HCT116 (cell line): Measurements from ENCODE around the gene SORL1-AS1.
"Not testable (repeated sequence)": the region's sequence is repeated elsewhere in the genome, so short reads cannot be mapped to it uniquely, and the experiment has no call there.

ENCODE experiments used
- ATAC-seq: fragments of 200-7000 bp; cut with Tn5 transposase; 2 replicates; pipeline ENCODE4 v1.9.1; 2020; ENCODE audit warnings: mild to moderate bottlenecking, moderate library complexity
- BruUV-seq: library from RNA; stranded (reverse); fragments of 400-500 nt; replicated peaks from 2 replicates; lab custom pipeline; 2021; lab: Mats Ljungman, UMichigan
- CTCF ChIA-PET: fragments of 300-600 bp; sonication (Branson Sonifier 250); formaldehyde crosslinking; loops from one replicate; lab custom pipeline; 2021; ENCODE audit warnings: antibody characterized with exemption; lab: Charles Lee
- POLR2A ChIA-PET: fragments of 300-600, 350-600 bp; sonication (Branson Sonifier 250); formaldehyde crosslinking; loops from one replicate; lab custom pipeline; 2021; ENCODE audit warnings: antibody characterized with exemption; lab: Charles Lee
- RAD21 ChIA-PET, 2 experiments: fragments of 300-600 bp; sonication (Branson Sonifier 250); formaldehyde crosslinking; loops; one replicate each; lab custom pipeline; 2023; ENCODE audit warnings: low total read pairs in 2 of 2; ENCODE audit not compliant: uncharacterized antibody in 2 of 2, unreplicated experiment in 2 of 2, low non-redundant PET in 1 of 2; lab: Charles Lee
- DNase-seq: peaks from one replicate; pipeline ENCODE4 v3.0.0-alpha.2; 2010; ENCODE audit warnings: low read depth, low spot score
- H2AFZ ChIP-seq: fragments of 200-600 bp; shearing (Covaris generic), sonication (generic); 2 replicates; pipeline ENCODE4 v1.6.1; 2017; ENCODE audit warnings: low read depth, mixed run types, mixed read lengths, antibody characterized with exemption, low read length; ENCODE audit not compliant: poor library complexity, severe bottlenecking
- H3K27ac ChIP-seq: 2 replicates; pipeline ENCODE4 v1.5.1; 2012; ENCODE audit warnings: low read depth, low read length
- H3K27me3 ChIP-seq: fragments of 200-600 bp; sonication (generic); 2 replicates; pipeline ENCODE4 v1.6.1; 2016; ENCODE audit warnings: mixed run types, low read length, mixed read lengths; ENCODE audit not compliant: insufficient read depth
- H3K36me3 ChIP-seq, 2 experiments: fragments of 200-500 bp in 1 of 2; fragments of 200-600 bp in 1 of 2; sonication (Bioruptor generic) in 1 of 2; sonication (generic) in 1 of 2; 2 replicates each; pipeline versions ENCODE4 v1.5.1 to v1.6.1; 2014 to 2016; ENCODE audit warnings: low read length in 2 of 2, inconsistent platforms in 1 of 2, mixed read lengths in 1 of 2, mixed run types in 1 of 2; ENCODE audit not compliant: insufficient read depth in 2 of 2, control insufficient read depth in 1 of 2
- H3K4me1 ChIP-seq, 2 experiments: fragments of 200-600 bp in 1 of 2; sonication (generic) in 1 of 2; 2 replicates each; pipeline versions ENCODE4 v1.5.1 to v1.6.1; 2012 to 2017; ENCODE audit warnings: low read length in 2 of 2, inconsistent platforms in 1 of 2, mild to moderate bottlenecking in 1 of 2, mixed read lengths in 1 of 2, mixed run types in 1 of 2, moderate library complexity in 1 of 2; ENCODE audit not compliant: insufficient read depth in 2 of 2, control insufficient read depth in 1 of 2
- H3K4me2 ChIP-seq: fragments of 200-600 bp; sonication (generic); 2 replicates; pipeline ENCODE4 v1.6.1; 2017; ENCODE audit warnings: mixed run types, low read length, mixed read lengths
- H3K4me3 ChIP-seq, 2 experiments: fragments of 200-600 bp in 1 of 2; sonication (generic) in 1 of 2; replicated peaks in 1 of 2; 2 replicates each; pipeline ENCODE4 v1.5.1; 2011 to 2016; ENCODE audit warnings: low read length in 2 of 2, control low read depth in 1 of 2, low read depth in 1 of 2, mild to moderate bottlenecking in 1 of 2, mixed read lengths in 1 of 2, mixed run types in 1 of 2
- H3K79me2 ChIP-seq: fragments of 200-600 bp; sonication (generic); 2 replicates; pipeline ENCODE4 v1.6.1; 2017; ENCODE audit warnings: mild to moderate bottlenecking, mixed run types, low read length, moderate library complexity, mixed read lengths; ENCODE audit not compliant: insufficient read depth
- H3K9ac ChIP-seq: fragments of 200-600 bp; sonication (generic); 2 replicates; pipeline ENCODE4 v1.6.1; 2016; ENCODE audit warnings: low read length, mixed read lengths
- H3K9me2 ChIP-seq: fragments of 200-600 bp; sonication (generic), shearing (Covaris generic); 2 replicates; pipeline ENCODE4 v1.6.1; 2017; ENCODE audit warnings: mixed run types, mild to moderate bottlenecking, moderate library complexity; ENCODE audit not compliant: insufficient read depth
- H3K9me3 ChIP-seq, 2 experiments: fragments of 200-500 bp in 1 of 2; fragments of 200-600 bp in 1 of 2; sonication (Bioruptor generic) in 1 of 2; sonication (generic) in 1 of 2; 2 replicates each; pipeline ENCODE4 v1.6.1; 2014 to 2017; ENCODE audit warnings: low read length in 2 of 2, mixed read lengths in 2 of 2, inconsistent platforms in 1 of 2, low read depth in 1 of 2, mild to moderate bottlenecking in 1 of 2, mixed run types in 1 of 2, moderate library complexity in 1 of 2; ENCODE audit not compliant: control insufficient read depth in 1 of 2, insufficient read depth in 1 of 2
- H4K20me1 ChIP-seq: fragments of 200-600 bp; sonication (generic), shearing (Covaris generic); 2 replicates; pipeline ENCODE4 v1.6.1; 2017; ENCODE audit warnings: mixed run types, mild to moderate bottlenecking, moderate library complexity; ENCODE audit not compliant: insufficient read depth
- CEBPB ChIP-seq: IDR thresholded peaks from 2 replicates; pipeline ENCODE4 v1.6.1; 2012; ENCODE audit warnings: low read depth
- EZH2phosphoT487 ChIP-seq: fragments of 200-600 bp; IDR thresholded peaks from 2 replicates; pipeline ENCODE4 v1.6.1; 2018; ENCODE audit warnings: antibody characterized with exemption, borderline replicate concordance
- POLR2AphosphoS5 ChIP-seq: IDR thresholded peaks from 2 replicates; pipeline ENCODE4 v1.6.1; 2011; ENCODE audit warnings: mild to moderate bottlenecking, low read depth, low read length, moderate library complexity
- TCF7L2 ChIP-seq: IDR thresholded peaks from 2 replicates; pipeline ENCODE4 v1.7.0; 2011; ENCODE audit warnings: borderline replicate concordance, inconsistent platforms; ENCODE audit not compliant: insufficient read depth, insufficient read length; ENCODE audit errors: extremely low read depth
- intact Hi-C: fragments of 100-400 bp; cut with micrococcal nuclease; formaldehyde crosslinking; loops from 2 replicates; pipeline ENCODE4 v1.10.0; 2022
- TF ChIP-seq, protein P1 (sequence below): IDR thresholded peaks from 2 replicates; pipeline ENCODE4 v1.6.1; 2012
- TF ChIP-seq, protein P2 (sequence below): IDR thresholded peaks from 2 replicates; pipeline ENCODE4 v1.6.1; 2012
- TF ChIP-seq, protein P3 (sequence below): IDR thresholded peaks from 2 replicates; pipeline ENCODE4 v1.6.1; 2012; ENCODE audit warnings: low read depth
- TF ChIP-seq, protein P4 (sequence below), 3 experiments: fragments of 200-600 bp in 1 of 3; sonication (generic) in 1 of 3; IDR thresholded peaks in 2 of 3; conservative IDR thresholded peaks in 1 of 3; 2 replicates each; pipeline ENCODE4 v1.5.1; 2012 to 2017; ENCODE audit warnings: low read depth in 2 of 3, low read length in 2 of 3, antibody characterized with exemption in 1 of 3, borderline replicate concordance in 1 of 3, control low read depth in 1 of 3, mild to moderate bottlenecking in 1 of 3, mixed read lengths in 1 of 3, mixed run types in 1 of 3, moderate library complexity in 1 of 3; ENCODE audit not compliant: insufficient read depth in 1 of 3

SORL1-AS1 gene

DNA sequence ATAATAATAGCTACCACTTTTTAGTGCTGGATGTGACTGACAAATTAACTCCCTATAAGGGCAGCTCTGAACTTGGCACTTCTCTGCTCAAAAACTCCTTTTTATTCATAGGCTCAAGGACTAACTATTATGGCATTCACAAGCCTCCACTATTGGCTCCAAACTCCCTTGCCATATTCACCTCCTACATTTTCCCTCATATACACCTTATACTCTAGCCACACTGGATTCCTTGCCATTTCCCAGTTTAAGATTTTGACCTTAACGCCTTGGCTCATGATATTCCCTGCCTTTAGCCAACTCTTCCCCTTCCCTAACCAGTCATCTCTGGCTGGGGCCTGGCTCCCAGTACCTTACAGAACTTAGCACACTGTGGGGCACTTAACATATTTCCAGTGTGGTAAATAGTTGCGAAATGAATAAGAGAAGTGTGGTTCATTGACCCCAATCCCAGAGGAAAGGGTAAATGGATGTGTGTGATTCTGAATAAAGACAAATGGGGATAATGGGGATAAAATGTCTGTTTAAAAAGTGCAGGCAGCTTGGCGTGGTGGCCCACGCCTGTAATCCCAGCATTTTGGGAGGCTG is 40.7 kb downstream of the SORL1-AS1 start:
- H3K4me3 ChIP-seq = no peak overlapping the region
- CTCF ChIA-PET = no interaction called here
- no peaks in the 10 kb centered on the region for H3K79me2 ChIP-seq
- H3K27me3 ChIP-seq = no peaks in the 10 kb centered on the region
- H3K36me3 ChIP-seq = no peaks in the 10 kb centered on the region
- DNase-seq (no peak), ATAC-seq (no peak)
- H3K9me2 ChIP-seq = no peaks in the 10 kb centered on the region
- POLR2A ChIA-PET = interaction anchor here (0.6 kb wide), 1 partner anchor 102 kb away, joined by 3 read pairs; no protein-coding TSS in a partner anchor
- no peaks in the 10 kb centered on the region for H4K20me1 ChIP-seq
- no TSS peak for BruUV-seq
- H3K4me1 ChIP-seq = peaks cover under 1 to 3% of the 10 kb centered on the region in 2 experiments; a peak in 3 of 4 replicates
- H3K4me2 ChIP-seq = no peak overlapping the region
- no peak overlapping the region for H2AFZ ChIP-seq
- intact Hi-C loops = no loop called here
- H3K9me3 ChIP-seq = no peaks in the 10 kb centered on the region
- no peak overlapping the region for H3K27ac ChIP-seq
- H3K9ac ChIP-seq = no peak overlapping the region
- RAD21 ChIA-PET = no interaction called here
- TF ChIP-seq POLR2AphosphoS5 (no peak), EZH2phosphoT487 (no peak), CEBPB (no peak), TCF7L2 (no peak)
- TF ChIP-seq, protein P1, sequence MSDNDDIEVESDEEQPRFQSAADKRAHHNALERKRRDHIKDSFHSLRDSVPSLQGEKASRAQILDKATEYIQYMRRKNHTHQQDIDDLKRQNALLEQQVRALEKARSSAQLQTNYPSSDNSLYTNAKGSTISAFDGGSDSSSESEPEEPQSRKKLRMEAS = no peak
- TF ChIP-seq, protein P2, sequence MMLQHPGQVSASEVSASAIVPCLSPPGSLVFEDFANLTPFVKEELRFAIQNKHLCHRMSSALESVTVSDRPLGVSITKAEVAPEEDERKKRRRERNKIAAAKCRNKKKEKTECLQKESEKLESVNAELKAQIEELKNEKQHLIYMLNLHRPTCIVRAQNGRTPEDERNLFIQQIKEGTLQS = no peak
- TF ChIP-seq, protein P3, sequence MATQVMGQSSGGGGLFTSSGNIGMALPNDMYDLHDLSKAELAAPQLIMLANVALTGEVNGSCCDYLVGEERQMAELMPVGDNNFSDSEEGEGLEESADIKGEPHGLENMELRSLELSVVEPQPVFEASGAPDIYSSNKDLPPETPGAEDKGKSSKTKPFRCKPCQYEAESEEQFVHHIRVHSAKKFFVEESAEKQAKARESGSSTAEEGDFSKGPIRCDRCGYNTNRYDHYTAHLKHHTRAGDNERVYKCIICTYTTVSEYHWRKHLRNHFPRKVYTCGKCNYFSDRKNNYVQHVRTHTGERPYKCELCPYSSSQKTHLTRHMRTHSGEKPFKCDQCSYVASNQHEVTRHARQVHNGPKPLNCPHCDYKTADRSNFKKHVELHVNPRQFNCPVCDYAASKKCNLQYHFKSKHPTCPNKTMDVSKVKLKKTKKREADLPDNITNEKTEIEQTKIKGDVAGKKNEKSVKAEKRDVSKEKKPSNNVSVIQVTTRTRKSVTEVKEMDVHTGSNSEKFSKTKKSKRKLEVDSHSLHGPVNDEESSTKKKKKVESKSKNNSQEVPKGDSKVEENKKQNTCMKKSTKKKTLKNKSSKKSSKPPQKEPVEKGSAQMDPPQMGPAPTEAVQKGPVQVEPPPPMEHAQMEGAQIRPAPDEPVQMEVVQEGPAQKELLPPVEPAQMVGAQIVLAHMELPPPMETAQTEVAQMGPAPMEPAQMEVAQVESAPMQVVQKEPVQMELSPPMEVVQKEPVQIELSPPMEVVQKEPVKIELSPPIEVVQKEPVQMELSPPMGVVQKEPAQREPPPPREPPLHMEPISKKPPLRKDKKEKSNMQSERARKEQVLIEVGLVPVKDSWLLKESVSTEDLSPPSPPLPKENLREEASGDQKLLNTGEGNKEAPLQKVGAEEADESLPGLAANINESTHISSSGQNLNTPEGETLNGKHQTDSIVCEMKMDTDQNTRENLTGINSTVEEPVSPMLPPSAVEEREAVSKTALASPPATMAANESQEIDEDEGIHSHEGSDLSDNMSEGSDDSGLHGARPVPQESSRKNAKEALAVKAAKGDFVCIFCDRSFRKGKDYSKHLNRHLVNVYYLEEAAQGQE = no peak
- TF ChIP-seq, protein P4, sequence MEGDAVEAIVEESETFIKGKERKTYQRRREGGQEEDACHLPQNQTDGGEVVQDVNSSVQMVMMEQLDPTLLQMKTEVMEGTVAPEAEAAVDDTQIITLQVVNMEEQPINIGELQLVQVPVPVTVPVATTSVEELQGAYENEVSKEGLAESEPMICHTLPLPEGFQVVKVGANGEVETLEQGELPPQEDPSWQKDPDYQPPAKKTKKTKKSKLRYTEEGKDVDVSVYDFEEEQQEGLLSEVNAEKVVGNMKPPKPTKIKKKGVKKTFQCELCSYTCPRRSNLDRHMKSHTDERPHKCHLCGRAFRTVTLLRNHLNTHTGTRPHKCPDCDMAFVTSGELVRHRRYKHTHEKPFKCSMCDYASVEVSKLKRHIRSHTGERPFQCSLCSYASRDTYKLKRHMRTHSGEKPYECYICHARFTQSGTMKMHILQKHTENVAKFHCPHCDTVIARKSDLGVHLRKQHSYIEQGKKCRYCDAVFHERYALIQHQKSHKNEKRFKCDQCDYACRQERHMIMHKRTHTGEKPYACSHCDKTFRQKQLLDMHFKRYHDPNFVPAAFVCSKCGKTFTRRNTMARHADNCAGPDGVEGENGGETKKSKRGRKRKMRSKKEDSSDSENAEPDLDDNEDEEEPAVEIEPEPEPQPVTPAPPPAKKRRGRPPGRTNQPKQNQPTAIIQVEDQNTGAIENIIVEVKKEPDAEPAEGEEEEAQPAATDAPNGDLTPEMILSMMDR (IDR thresholded peaks at IDR 0.05 in 2 of 3, conservative IDR thresholded peaks at IDR 0.05 in 1 of 3; ENCODE audit: borderline replicate concordance in 1 of 3, insufficient read depth in 1 of 3, low read depth in 2 of 3, low read length in 2 of 3) = no peak

DNA sequence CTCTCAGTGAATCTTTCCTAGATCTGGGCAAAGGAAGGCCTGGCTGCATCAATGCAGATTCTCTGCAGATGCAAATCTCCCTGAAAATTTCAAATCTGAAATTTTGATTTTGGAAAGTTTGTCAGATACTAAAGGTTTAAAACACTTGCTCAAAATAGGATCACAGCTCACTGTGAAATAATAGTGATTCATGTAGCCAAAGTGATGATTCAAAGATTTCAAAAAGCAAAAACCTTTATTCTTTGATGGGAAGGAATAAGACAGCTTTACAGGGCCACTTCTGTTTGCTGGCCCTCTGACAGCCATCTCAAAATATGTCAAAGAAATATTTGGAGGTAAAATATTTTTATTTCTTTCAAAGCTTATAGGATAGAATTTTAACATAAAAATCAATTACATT is 41.4 kb downstream of the SORL1-AS1 start:
- H3K9ac ChIP-seq, H3K27ac ChIP-seq, POLR2A ChIA-PET, H4K20me1 ChIP-seq, CTCF ChIA-PET, RAD21 ChIA-PET, H3K4me1 ChIP-seq, H2AFZ ChIP-seq, H3K4me2 ChIP-seq, H3K9me3 ChIP-seq, H3K9me2 ChIP-seq, H3K36me3 ChIP-seq, H3K27me3 ChIP-seq, H3K79me2 ChIP-seq, intact Hi-C loops, H3K4me3 ChIP-seq, BruUV-seq, DNase-seq, ATAC-seq: not testable (repeated sequence)
